OCI-LY7 (cell line): ENCODE measurements around the gene POR. TPM values are rescaled to one million over a fixed set of nuclear protein-coding genes. Genes with fewer than 3 reads are reported as not detected.

Source experiments
- BruUV-seq: library from RNA; stranded (reverse); fragments of 400-500 nt; replicated peaks from 2 replicates; lab custom pipeline; 2021; lab: Mats Ljungman, UMichigan
- CTCF ChIA-PET: fragments of 300-600 bp; sonication (Branson Sonifier 250); formaldehyde crosslinking; loops from one replicate; lab custom pipeline; 2022; ENCODE audit warnings: antibody characterized with exemption; ENCODE audit not compliant: unreplicated experiment; lab: Charles Lee
- POLR2A ChIA-PET: fragments of 300-600 bp; sonication (Branson Sonifier 250); formaldehyde crosslinking; loops from one replicate; lab custom pipeline; 2022; ENCODE audit warnings: antibody characterized with exemption; lab: Charles Lee
- DNase-seq: peaks from one replicate; pipeline ENCODE4 v3.0.0-alpha.2; 2015; ENCODE audit warnings: low spot score
- H2AFZ ChIP-seq: fragments of 200-600 bp; sonication (generic), shearing (Covaris generic); 2 replicates; pipeline ENCODE4 v1.6.1; 2014; ENCODE audit warnings: mild to moderate bottlenecking, antibody characterized with exemption, low read length, moderate library complexity
- H3K27ac ChIP-seq: fragments of 200-600 bp; sonication (generic); 2 replicates; pipeline ENCODE4 v1.5.1; 2014; ENCODE audit warnings: mixed run types, low read depth, mild to moderate bottlenecking, moderate library complexity, low read length, inconsistent platforms; ENCODE audit not compliant: poor library complexity, severe bottlenecking
- H3K36me3 ChIP-seq: fragments of 200-600 bp; sonication (generic); 2 replicates; pipeline ENCODE4 v1.6.1; 2014; ENCODE audit warnings: mild to moderate bottlenecking, antibody characterized with exemption, low read length, moderate library complexity, mixed read lengths; ENCODE audit not compliant: insufficient read depth
- H3K4me1 ChIP-seq: fragments of 200-600 bp; sonication (generic); 2 replicates; pipeline ENCODE4 v1.5.1; 2014; ENCODE audit warnings: mild to moderate bottlenecking, low read length; ENCODE audit not compliant: insufficient read depth, poor library complexity, severe bottlenecking
- H3K4me2 ChIP-seq: fragments of 200-600 bp; sonication (generic); 2 replicates; pipeline ENCODE4 v1.6.1; 2014; ENCODE audit warnings: mild to moderate bottlenecking, low read length
- H3K4me3 ChIP-seq: fragments of 200-600 bp; sonication (generic); 2 replicates; pipeline ENCODE4 v1.5.1; 2014; ENCODE audit warnings: mild to moderate bottlenecking, low read depth, low read length; ENCODE audit not compliant: poor library complexity, severe bottlenecking
- H3K79me2 ChIP-seq: fragments of 200-600 bp; sonication (generic); 2 replicates; pipeline ENCODE4 v1.6.1; 2016; ENCODE audit warnings: low read depth, mild to moderate bottlenecking, low read length, moderate library complexity, mixed read lengths; ENCODE audit not compliant: insufficient read depth
- H3K9me2 ChIP-seq: fragments of 200-600 bp; sonication (generic); 2 replicates; pipeline ENCODE4 v1.6.1; 2016; ENCODE audit warnings: mild to moderate bottlenecking, low read length, mixed read lengths; ENCODE audit not compliant: insufficient read depth
- H3K9me3 ChIP-seq: fragments of 200-600 bp; sonication (generic); 2 replicates; pipeline ENCODE4 v1.6.1; 2014; ENCODE audit warnings: mild to moderate bottlenecking, mixed run types, low read length, mixed read lengths
- H4K20me1 ChIP-seq: fragments of 200-600 bp; sonication (generic); 2 replicates; pipeline ENCODE4 v1.6.1; 2014; ENCODE audit warnings: mild to moderate bottlenecking, antibody characterized with exemption, low read length, moderate library complexity, mixed read lengths; ENCODE audit not compliant: insufficient read depth
- CTCF ChIP-seq: fragments of 200-600 bp; sonication (generic); conservative IDR thresholded peaks from 2 replicates; pipeline ENCODE4 v1.5.1; 2014; ENCODE audit warnings: mild to moderate bottlenecking, antibody characterized with exemption, low read length, moderate library complexity, mixed read lengths
- EZH2phosphoT487 ChIP-seq: fragments of 200-600 bp; sonication (generic); IDR thresholded peaks from 2 replicates; pipeline ENCODE4 v1.6.1; 2018; ENCODE audit warnings: low read depth, borderline replicate concordance, mild to moderate bottlenecking, mixed run types, antibody characterized with exemption, low read length, moderate library complexity, mixed read lengths
- intact Hi-C: fragments of 100-400 bp; cut with micrococcal nuclease; formaldehyde crosslinking; loops from one replicate; pipeline ENCODE4 v1.10.0; 2022; ENCODE audit not compliant: unreplicated experiment
- total RNA-seq, 2 experiments: library from RNA; depleted of rRNA in 1 of 2; stranded (reverse); fragments of >200 nt in 1 of 2; shearing (Covaris generic) in 1 of 2; gene quantifications; 2 replicates each; pipeline ENCODE4 v1.2.3, GENCODE V29; 2014 to 2022

Gene POR
- total RNA-seq, 2 experiments from 2014 or later: 41.5 to 45.2 TPM

- Histone ChIP-seq H3K4me2 (peak overlapping the region; percentile 91; the same call in 1 of the 2 replicates), H3K27ac (no peak overlapping the region), H3K4me1 (peaks cover 14% of the 10 kb centered on the region), H3K36me3 (no peaks in the 10 kb centered on the region), H4K20me1 (no peaks in the 10 kb centered on the region; the same call in 1 of the 2 replicates), H3K4me3 (no peak overlapping the region), H2AFZ (no peak overlapping the region), H3K9me3 (no peaks in the 10 kb centered on the region), H3K79me2 (no peaks in the 10 kb centered on the region), H3K9me2 (no peaks in the 10 kb centered on the region)
- TF ChIP-seq EZH2phosphoT487: no peak
- no peak for TF ChIP-seq CTCF
- intact Hi-C loops: no loop called here
- no peak for DNase-seq
- TSS peak; percentile 63 for BruUV-seq
- POLR2A ChIA-PET: interaction anchor here (0.6 to 1.7 kb wide), 10 partner anchors 9 to 1737 kb away, joined by 3 to 5 read pairs (median 3); partner anchors contain the start of genes MDH2 and STYXL1
- CTCF ChIA-PET: interaction anchor here (0.6 kb wide), 1 partner anchor 175 kb away, joined by 3 read pairs; no protein-coding TSS in a partner anchor
These were observed 2.0 kb downstream of the POR start for GRCh38 chr7:75916685-75917634.

GRCh38 chr7:75920431-75921161 lies 5.6 kb downstream of the POR start:
- no peaks in the 10 kb centered on the region for H3K79me2 ChIP-seq
- H3K4me2 ChIP-seq: no peak overlapping the region
- no TSS peak for BruUV-seq

More at GRCh38 chr7:75920431-75921161, 5.6 kb downstream of the POR start:
- ChIA-PET CTCF (no interaction called here), POLR2A (interaction anchor here (0.7 to 1.0 kb wide), 3 partner anchors 12 to 55 kb away, joined by 3 to 4 read pairs (median 3); no protein-coding TSS in a partner anchor)
- no peak overlapping the region for H2AFZ ChIP-seq
- no peaks in the 10 kb centered on the region for H3K9me3 ChIP-seq
- H3K36me3 ChIP-seq: no peaks in the 10 kb centered on the region
- no peak for DNase-seq
- H3K27ac ChIP-seq: no peak overlapping the region
- no peak overlapping the region for H3K4me3 ChIP-seq
- TF ChIP-seq EZH2phosphoT487 (no peak), CTCF (no peak)
- intact Hi-C loops: no loop called here
- H4K20me1 ChIP-seq: no peaks in the 10 kb centered on the region; the same call in 1 of the 2 replicates
- H3K4me1 ChIP-seq: peaks cover 9% of the 10 kb centered on the region
- no peaks in the 10 kb centered on the region for H3K9me2 ChIP-seq
